GM21576 (cell line): Measurements from ENCODE around the gene VWA2.

Source experiments
- ATAC-seq: cut with Tn5 transposase; IDR thresholded peaks from one replicate; pipeline ENCODE4 v1.9.1; 2021; ENCODE audit warnings: mild to moderate bottlenecking, moderate library complexity; ENCODE audit not compliant: unreplicated experiment

VWA2 gene

GRCh38 chr10:114293075-114293474 lies 54.0 kb downstream of the VWA2 start:
- no peak for ATAC-seq

DNA sequence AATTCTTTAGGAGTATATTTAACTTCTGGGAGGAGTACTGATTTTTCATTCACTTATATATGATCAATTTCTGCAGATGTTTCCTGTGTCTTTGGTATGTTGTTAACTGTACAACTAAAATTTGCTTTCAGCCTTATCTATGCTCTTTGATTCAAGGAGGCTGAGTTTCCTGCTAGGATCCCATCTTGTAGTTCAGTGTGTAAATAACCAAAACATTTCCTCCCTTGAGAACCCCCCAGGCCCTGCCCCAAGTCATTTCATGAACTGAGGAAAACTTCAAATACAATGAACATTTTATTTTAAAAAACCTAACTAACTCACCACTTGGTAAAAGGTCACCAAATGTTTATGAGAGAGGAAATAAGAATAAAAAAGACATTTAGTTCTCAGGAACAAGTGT lies 55.5 kb downstream of the VWA2 start:
- no peak for ATAC-seq

GRCh38 chr10:114295393-114295792 lies 56.3 kb downstream of the VWA2 start:
- no peak for ATAC-seq

GRCh38 chr10:114297136-114297705 lies 58.2 kb downstream of the VWA2 start:
- no peak for ATAC-seq

GRCh38 chr10:114300036-114300645 lies 61.1 kb downstream of the VWA2 start:
- ATAC-seq = no peak

GRCh38 chr10:114301177-114301576 lies 62.1 kb downstream of the VWA2 start:
- ATAC-seq = no peak

DNA sequence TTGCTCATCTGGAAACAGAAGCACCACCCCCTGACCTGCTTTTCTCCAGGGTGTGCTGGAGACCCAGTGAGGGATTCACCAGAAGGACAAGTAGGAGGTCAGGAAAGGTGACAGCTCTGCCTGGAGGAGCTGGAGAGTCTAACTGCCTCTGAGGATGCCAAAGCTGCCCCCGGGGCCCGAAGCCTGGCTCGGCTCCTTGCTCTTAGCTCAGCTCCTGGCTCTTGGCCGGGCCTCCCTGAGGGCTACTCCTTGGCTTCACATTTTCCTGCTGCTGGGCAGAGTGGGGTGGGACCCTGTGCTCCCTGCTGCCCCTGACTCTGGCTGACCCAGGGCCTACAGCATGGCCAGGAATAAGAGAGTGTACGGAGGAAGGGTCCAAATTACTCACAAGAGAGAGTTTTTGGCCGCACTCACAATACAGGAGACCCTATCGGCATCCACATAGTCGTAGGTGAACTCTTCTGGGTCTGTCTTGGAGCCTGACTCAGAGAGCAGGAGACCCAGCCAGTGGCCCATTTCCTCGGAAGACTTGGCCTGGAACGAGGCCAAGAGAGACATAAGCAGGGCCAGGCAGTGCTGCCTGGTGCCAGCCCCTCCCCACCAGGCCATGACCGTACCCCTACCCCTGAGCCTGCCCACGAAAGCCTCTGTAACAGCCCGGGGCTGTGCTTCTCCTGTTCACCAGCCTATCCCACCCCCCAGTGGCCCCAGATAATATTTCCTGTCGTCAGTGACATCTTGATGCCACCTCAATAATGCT lies 63.1 kb downstream of the VWA2 start:
- ATAC-seq = no peak

DNA sequence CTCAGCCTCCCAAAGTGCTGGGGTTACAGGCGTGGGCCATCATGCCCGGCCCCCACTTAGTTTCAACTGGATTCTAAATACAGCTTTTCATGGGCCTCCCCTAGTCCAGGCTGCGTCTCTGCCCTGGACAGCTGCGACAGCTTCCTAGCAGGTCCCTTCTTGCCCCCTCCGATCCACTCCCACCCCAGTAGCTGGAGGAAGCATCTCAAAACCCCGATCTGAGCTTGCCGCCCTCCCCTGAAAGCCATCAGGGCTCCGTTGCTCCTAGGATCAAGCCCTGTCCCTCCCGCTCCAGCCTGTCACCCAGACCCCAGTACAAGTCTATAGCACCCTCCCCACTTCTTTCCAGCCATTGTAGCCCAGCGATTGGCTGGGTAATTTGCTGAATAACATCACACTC lies 64.5 kb downstream of the VWA2 start:
- ATAC-seq = no peak

GRCh38 chr10:114304017-114304570 lies 65.0 kb downstream of the VWA2 start:
- peak; percentile 80 for ATAC-seq

DNA sequence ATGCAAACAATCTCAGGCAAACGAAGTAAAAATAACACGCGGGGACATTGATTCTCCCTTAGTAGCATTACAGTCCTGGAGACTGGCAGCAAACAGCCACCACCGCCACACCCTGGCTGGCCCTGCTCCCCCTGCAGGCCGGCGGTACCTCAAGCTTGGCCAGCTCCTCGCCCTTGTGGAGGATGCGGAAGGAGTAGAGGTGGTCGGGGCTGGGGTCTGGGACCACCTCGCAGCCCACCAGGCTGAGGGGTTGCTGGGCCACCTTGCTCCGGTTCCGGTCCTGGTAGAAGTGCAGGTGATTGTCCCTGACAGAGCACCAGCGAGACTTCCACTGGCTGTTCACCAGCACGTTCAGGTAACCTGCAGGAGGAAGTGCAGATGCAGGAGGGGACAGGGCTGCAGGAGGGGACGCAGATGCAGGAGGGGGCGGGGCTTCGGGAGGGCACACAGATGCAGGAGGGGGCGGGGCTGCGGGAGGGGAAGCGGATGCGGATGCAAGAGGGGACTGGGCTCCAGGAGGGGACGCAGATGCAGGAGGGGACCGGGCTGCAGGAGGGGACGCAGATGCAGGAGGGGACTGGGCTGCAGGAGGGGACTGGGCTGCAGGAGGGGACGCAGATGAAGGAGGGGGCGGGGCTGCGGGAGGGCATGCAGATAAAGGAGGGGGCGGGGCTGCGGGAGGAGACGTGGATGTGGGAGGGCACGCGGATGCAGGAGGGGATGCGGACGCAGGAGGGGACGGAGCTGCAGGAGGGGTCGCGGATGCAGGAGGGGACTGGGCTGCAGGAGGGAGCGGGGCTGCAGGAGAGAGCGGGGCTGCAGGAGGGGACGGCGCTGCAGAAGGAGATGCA lies 65.7 kb downstream of the VWA2 start:
- ATAC-seq = peak; percentile 56

DNA sequence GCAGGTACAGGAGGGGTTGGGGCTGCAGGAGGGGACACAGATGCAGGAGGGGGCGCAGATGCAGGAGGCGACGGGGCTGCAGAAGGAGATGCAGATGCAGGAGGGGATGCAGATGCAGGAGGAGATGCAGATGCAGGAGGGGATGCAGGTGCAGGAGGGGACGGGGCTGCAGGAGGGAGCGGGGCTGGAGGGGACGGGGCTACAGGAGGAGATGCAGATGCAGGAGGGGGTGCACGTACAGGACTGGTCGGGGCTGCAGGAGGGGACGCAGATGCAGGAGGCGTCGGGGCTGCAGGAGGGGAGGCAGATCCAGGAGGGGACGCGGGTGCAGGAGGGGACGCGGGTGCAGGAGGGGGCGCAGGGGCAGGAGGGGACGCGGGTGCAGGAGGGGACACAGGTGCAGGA lies 66.5 kb downstream of the VWA2 start:
- no peak for ATAC-seq

DNA sequence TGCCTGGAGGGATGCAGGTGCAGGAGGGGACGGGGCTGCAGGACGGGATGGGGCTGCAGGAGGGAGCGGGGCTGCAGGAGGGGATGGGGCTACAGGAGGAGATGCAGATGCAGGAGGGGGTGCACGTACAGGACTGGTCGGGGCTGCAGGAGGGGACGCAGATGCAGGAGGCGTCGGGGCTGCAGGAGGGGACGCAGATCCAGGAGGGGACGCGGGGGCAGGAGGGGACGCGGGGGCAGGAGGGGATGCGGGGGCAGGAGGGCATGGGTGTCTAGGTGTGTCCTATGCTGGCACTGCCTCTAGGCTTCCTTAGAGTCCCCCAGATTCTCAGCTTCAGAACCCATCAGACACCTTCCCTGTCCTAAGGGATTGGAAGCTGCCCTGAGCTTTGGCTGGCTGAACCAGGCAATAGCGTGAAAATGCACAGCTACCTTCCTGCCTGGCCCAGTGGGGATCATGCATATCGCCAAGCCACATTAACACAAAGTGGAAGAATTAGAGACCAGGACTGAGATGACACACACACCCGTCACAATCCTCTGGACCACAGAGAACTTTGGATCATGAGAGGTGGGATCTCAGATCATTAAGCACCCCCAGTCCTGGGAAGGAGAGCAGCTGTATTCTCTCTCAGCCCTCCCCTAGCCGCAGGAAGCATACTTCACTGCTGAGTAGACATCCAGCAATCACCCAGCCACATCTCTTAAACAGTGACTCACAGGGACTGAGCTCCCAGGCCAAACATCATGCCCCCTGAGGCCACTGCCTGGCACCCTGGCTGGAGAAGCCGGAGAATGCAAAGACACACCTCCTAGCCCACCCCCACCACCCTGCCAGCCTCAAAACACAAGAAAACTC lies 67.3 kb downstream of the VWA2 start:
- ATAC-seq = no peak

- ATAC-seq = no peak
Measured at GRCh38 chr10:114307731-114308130, 68.7 kb downstream of the VWA2 start.

GRCh38 chr10:114308531-114309363 lies 69.7 kb downstream of the VWA2 start:
- no peak for ATAC-seq

DNA sequence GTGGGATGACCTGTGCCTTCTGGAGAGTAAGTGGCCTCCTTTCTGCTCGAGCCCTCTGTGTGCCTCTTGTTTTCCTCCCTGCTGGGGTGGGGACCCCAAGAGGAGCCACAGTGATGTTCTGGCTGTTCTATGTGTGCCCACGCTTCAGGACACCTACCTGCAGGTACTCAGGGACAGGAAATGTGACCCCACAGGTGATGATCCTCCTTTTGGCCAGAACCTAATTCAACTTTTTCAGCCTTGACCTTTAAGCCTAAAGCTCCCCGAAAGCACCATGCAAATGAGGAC lies 70.3 kb downstream of the VWA2 start:
- ATAC-seq = no peak

GRCh38 chr10:114310346-114310745 lies 71.3 kb downstream of the VWA2 start:
- no peak for ATAC-seq

GRCh38 chr10:114311023-114311422 lies 72.0 kb downstream of the VWA2 start:
- ATAC-seq = no peak

GRCh38 chr10:114311496-114312209 lies 72.6 kb downstream of the VWA2 start:
- ATAC-seq = no peak

- ATAC-seq = no peak
Measured at GRCh38 chr10:114313139-114313538, 74.1 kb downstream of the VWA2 start.
